ENCODE results near the gene ZNF451.

ZNF451 gene

GRCh38 chr6:57205550-57206328, 115.8 kb downstream of the ZNF451 start:
- no peak for DNase-seq (ENCODE audit: low read depth)

- DNase-seq (ENCODE audit: low read depth) = no peak
These were observed 117.2 kb downstream of the ZNF451 start for GRCh38 chr6:57207141-57207540.

- no peak for DNase-seq (ENCODE audit: low read depth)
These were observed 117.9 kb downstream of the ZNF451 start for GRCh38 chr6:57207872-57208271.

- DNase-seq (ENCODE audit: low read depth) = no peak
These were observed 119.0 kb downstream of the ZNF451 start for GRCh38 chr6:57209030-57209429.

GRCh38 chr6:57210060-57210459, 120.1 kb downstream of the ZNF451 start:
- no peak for DNase-seq (ENCODE audit: low read depth)

GRCh38 chr6:57215260-57215659, 125.3 kb downstream of the ZNF451 start:
- DNase-seq (ENCODE audit: low read depth) = no peak

GRCh38 chr6:57216235-57217101, 126.5 kb downstream of the ZNF451 start:
- no peak for DNase-seq (ENCODE audit: low read depth)

GRCh38 chr6:57217270-57217669, 127.3 kb downstream of the ZNF451 start:
- no peak for DNase-seq (ENCODE audit: low read depth)

Measured in stimulated activated CD4-positive, alpha-beta T cell treated with anti-CD3 and anti-CD28 coated beads, Interleukin-2, amount 100 ng/mL, for 4 hours (primary cell).